ENCODE measurements around the gene CTNNBIP1.
"Not testable (repeated sequence)": the region's sequence is repeated elsewhere in the genome, so short reads cannot be mapped to it uniquely, and the experiment has no call there.

Gene CTNNBIP1, protein sequence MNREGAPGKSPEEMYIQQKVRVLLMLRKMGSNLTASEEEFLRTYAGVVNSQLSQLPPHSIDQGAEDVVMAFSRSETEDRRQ

DNA sequence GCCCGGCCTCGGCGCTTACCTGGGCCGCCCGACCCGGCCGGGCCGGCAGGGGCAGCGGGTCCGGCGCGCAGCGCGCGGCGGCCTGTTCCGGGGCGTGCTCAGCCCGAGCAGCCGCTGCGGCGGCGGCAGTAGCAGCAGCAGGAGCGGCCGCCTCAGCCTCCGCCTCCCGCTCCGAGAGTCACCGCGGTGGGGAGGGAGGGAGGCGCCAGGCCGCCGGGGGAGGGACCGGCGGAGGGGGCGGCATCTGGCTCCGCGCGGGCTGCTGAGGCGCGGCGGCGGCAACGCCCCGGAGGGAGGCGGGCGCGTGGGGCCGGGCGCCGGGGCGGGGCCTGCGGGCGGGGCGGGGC is at the start of gene CTNNBIP1:
CTNNBIP1 (minus strand) TSS at position 194 of the 347 bp plus-strand sequence. CDS start 38,205 bp downstream, outside the sequence.
- DNase-seq (ENCODE audit: low read depth in 2 of 2, low spot score in 1 of 2) = no peak

DNA sequence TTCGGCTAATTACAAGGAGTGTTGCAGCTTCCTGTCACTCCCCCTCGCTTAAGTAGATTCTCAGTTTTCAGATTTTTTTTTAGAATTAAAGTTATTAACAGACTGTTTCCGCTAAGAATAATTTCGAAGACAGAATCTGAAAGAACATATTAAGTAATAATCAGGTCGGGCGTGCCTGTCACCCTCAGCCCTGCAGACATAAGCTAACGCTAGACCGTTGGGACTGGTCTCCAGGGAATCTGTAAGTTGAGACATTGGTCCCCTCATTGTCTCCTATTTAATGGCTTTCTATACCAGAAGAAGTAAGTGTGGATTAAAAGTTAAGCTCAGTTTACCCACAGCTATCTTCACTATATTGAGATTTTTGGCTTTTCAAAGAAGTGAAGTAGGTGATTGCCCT is 47.7 kb upstream of the CTNNBIP1 start:
- DNase-seq (ENCODE audit: low read depth in 2 of 2, low spot score in 1 of 2) = no peak

DNA sequence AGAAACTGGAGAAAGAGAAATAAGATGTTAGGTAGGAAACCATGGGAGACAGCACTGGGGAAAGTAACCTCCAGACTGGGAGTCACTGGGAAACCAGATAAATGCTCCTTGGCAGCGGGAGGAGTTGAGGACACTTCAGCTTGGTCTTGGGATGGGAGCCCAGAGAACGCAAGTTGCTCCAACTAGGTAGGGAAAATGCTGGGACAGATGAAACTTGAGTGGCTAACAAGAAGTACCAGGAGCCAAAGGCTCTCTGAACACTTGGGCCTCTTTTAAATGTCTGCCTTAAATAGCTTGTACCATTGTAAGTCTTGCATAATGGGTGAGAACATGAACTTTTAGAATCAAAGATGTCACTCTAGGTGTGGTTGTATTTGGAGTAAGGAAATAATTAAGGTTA is 36.2 kb upstream of the CTNNBIP1 start:
- no peak for DNase-seq (ENCODE audit: low read depth in 2 of 2, low spot score in 1 of 2)

DNA sequence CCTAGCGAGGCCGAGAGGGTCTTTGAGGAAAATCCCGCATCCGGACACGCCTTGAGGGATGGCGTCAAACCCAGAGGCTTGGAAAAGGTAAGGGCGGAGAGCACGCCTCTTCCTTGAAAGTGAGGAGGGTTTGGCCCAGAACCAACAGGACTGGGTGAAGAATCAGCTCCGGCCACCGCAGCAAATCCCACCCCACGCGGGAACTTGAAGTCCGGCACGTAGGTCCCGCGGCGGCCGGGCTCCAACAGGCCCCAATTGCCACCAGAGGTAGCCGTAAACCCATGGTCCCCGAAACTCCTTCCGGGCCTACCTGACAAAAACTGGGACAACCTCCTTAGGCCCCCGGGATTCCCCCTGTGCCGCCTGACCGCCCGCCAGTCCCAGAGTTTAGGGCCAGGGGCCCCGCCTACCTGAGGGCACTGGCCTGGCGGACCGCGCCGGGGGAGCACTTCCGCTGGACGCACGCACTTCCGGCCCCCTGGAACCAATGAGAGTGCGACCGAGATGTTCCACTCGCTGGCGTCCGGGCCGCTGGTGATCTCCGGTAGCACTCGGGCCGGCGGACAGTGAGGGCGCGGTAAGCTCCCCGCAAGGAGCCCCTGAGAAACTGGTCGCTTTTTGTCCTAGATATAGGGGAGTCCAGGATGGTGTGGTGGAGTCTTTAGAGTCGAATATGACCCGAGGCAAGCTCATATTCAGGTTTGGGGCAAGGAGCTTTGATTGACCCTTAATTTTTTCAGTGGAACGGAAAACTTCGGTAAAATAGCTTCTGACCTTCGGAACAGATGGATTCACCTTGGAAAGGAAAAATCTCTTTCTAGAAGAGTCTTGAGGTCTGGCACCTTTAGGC is 33.1 kb upstream of the CTNNBIP1 start, which contains the start of the genes LZIC and NMNAT1:
LZIC (minus strand) TSS at position 453 of the 850 bp plus-strand sequence. CDS start 6,772 bp downstream, outside the sequence.
NMNAT1 (plus strand) TSS at position 537 of the 850 bp plus-strand sequence. CDS start 28,599 bp downstream, outside the sequence.
- peak; percentile 79 to 81 for DNase-seq (ENCODE audit: low read depth in 2 of 2, low spot score in 1 of 2)

DNA sequence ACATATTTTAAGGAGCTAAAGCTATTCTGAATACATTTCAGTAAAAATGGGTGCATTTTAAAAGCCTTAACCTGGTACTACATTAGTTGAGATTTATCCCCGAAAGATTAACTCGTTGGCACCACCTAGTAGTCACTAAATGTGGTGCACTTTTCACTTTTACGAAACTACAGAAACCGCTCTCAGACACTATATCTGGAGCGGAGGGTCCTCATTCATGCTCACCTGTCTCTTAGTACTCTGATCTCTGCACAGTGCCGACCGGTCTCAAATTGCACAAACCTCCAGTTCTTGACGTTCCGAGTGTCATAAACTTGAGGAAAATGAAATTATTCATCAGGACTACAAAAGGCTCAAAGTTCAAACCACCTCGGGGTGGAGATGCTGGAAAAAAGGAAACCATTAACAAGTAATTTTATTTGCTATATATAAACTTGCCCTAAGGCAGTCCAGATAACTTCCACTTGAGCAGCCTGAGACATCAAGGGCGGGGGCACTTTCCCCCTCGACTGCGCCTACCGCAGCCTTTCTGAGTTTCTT is 32.4 kb upstream of the CTNNBIP1 start:
- DNase-seq (ENCODE audit: low read depth in 2 of 2, low spot score in 1 of 2) = no peak

DNA sequence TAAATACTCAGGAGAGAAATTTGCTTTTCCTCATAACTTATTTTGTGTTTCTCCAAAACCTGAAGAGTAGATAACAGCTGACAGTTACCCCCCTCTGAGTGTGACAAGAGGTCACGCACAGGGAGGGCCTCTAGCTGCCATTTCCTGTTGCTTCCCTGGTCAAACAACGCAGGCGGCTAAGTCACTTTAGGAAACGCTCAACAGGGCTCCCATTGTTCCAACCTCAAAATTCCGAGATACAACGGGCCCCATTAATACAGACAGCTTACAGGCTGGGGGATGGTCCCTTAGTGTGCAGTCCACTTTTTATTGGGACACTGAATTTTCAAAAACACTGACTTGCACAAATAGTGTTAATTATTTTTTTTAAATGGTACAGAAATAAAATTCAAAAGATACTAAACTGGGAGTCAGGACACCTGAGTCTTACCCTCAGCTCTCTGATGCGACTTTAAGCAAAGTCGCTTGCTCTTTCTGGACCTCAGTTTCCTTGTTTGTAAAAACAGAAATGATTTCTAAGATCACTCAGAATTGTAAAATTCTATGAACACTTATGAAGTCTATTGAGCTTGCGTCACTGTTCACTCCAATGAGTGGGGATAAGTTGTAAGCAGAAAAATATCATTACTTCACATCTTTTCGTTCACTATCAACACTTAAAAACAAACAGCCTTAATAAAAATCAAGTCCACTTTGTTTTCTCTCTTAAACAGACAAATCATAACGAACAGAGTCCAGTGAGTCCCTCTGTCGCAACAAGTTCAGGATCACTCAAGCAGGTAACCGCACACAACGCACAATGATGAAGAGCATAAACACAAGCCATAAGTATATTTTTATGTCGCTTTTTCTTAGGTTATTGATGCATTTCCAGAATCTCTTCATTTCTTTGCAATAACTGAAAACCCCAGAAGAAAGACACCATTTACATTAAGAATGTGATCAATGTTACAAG is 19.6 kb upstream of the CTNNBIP1 start:
- DNase-seq (ENCODE audit: low read depth in 2 of 2, low spot score in 1 of 2) = no peak

DNA sequence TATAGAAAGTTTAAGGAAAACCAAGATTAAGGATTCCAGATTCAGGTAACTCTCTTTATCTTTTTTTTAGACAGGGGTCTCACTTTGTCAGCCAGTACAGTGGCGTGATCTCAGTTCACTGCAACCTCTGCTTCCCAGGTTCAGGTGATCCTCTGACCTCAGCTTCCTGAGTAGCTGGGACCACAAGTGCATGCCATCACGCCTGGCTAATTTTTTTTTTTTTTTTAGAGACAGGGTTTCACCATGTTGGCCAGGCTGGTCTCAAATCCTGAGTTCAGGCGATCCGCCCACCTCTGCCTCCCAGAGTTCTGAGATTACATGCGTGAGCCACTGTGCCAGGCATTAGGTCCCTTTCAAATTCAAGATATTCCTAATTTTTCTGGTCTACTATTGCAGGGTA is 17.2 kb upstream of the CTNNBIP1 start:
- no peak for DNase-seq (ENCODE audit: low read depth in 2 of 2, low spot score in 1 of 2)

DNA sequence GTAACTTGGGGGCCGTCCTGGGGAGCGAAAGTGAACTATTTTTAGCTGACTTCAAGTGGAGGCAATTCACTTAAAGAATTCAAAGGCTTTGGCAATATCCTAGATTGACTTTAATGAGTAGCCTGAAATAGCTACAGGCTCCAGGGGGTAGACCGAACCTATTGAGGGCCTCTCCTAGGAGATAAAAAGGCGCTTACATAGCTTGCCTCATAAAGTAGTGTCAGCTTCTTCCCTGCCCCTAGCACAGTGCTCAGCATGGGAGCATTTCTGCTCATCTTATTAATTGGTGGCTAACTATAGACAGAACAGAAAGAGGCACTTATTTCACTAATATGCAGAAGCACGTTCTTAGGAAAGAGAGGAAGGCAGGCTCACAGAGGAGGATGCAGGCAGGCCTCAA is 12.3 kb upstream of the CTNNBIP1 start:
- DNase-seq (ENCODE audit: low read depth in 2 of 2, low spot score in 1 of 2) = no peak

DNA sequence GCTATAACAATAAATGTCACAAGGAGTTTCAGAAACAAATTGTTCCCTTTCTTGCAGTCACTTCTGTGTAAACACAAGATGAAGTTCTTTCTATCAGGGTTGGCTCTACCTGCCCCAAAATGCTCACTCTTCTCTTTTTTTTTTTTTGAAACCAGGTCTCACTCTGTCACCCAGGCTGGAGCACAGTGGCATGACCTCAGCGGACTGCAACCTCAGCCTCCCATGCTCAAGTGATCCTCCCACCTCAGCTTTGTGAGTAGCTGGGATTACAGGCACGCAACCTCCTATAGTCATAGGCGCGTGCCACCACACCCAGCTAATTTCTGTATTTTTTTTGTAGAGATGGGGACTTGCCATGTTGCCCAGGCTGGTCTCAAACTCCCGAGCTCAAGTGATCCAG is 10.5 kb upstream of the CTNNBIP1 start:
- DNase-seq (ENCODE audit: low read depth in 2 of 2, low spot score in 1 of 2) = no peak

DNA sequence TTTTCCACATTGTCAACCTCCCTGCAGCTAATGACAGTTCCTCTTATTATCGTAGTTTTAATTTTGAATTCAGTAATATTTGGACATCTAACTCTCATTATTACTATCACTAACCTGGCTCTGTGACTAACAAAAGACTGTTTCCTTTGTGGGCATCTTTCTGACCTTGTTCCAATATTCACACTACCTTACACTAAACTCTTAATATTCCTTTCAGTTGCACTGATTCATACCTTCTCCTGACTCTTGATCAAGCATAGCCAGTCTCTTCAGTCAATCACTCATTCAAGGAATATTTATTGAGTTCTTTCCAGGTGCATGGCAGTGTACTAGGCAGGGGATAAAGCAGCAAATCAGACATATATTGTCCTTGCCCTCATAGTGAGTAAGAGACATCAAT is 7.8 kb upstream of the CTNNBIP1 start:
- no peak for DNase-seq (ENCODE audit: low read depth in 2 of 2, low spot score in 1 of 2)

DNA sequence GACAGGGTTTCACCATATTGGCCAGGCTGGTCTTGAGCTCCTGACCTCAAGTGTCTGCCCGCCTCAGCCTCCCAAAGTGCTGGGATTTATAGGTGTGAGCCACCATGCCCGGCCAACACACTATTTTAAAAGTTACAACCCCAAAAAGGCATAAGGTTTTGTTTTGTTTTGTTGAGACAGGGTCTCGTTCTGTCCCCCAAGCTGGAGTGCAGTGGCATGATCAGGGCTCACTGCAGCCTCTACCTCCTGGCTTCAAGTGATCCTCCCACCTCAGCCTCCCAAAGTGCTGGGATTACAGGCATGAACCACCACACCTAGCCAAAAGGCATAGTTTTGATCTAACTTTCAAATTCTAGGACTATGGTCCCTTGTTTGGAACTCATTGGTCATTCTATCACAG is 7.4 kb upstream of the CTNNBIP1 start:
- DNase-seq (ENCODE audit: low read depth in 2 of 2, low spot score in 1 of 2) = not testable (repeated sequence)

DNA sequence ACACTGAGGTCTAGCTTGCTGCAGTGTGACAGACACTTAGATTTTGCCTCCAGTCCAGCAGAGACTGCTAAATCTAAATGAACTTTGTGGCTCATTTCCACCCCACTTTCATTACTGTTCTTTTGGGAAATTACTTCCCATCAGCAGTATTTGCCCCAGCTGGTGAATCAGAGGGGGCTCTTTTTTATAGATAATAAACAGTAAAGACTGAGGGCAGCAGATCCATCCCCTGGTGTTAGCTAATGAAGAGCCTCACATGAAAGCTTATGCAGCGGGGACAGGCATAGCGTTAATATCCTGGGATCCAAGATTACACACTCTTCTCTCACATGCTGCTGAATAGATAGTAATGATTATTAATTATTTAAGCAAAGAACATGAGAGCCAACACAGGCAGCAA is 6.4 kb upstream of the CTNNBIP1 start:
- DNase-seq (ENCODE audit: low read depth in 2 of 2, low spot score in 1 of 2) = no peak

DNA sequence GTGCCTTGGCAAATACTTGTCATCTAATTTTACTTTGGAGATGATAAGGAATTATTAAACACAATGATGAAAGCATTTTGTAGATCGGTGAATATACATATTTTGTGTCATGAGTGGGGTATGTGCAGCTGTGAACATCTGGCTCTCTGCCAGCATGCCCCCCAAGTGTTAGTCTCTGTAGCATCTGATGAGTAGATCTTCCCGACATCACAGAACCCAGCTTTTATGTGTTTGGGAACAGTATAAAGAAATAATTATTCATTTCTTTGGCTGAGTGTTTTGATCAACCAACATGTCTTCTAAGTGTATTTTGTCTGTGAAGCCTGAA is 4.5 kb upstream of the CTNNBIP1 start:
- DNase-seq (ENCODE audit: low read depth in 2 of 2, low spot score in 1 of 2) = no peak

DNA sequence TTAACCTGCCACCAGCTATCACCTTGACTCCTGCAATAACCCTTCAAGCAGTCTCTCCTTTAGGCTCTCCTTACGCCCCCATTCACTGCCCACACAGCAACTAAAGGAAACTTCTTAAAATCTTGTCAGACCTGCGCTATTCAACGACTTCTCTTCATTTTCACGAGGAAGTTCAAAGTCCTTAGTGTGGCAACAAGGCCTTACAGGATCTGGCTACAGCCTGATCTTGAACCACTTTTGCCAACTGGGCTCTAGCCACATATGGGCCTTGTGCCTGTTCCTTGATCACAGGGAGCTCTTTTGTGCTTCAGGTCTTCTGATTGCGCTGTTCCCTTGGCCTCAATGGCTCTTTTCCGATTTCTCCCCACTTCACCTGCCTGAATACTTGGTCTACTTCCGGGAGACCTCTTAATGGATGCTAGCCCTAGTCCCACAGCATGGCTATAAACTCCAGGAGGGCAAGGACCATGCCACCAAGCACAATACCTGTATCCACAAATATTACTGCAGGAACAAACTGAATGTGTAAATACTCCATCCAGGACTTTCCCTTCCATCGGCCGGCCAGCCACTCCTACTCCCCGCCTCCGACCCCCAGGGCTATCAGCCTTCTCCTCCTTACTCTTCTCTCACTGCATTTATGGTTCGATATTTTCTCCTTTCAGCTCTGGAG is 2.3 kb upstream of the CTNNBIP1 start:
- DNase-seq (ENCODE audit: low read depth in 2 of 2, low spot score in 1 of 2) = no peak

DNA sequence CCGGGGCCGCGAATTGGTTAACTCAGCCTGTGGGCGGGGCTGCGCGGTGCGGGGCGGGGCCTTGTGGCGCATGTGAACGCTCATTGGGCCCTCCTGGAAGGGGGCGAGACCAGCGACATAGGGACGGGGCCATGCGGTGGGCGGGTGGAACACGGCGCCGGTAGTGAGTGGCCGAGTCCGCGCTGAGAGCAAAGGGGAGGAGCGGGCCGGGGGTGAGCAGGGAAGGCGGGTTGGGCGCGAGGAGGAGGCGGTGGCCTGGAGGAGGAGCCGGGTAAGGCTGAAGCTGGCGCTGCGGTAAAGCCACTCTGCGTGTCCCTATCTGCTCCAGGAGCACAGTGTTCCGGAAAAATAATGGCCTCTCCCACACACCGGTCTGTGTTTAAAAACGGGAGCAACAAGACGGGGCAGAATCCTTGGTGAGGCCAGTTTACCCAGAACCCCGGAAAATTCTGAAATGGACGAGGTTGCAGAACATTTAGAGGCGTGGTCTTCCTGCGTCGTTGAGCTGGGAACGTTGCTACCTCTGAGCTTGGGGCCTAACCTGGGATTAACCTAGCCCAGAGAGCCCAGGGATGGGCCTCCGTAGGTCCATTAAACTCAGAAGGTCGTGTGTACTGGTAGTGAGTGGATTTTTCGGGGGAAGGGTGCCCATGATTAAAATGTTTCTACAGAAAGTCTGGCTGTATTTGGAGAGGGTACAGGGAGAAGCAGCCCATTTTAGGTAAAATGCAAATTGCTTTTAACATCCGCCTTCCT is 532 bp upstream of the CTNNBIP1 start:
- peak; percentile 100 for DNase-seq (ENCODE audit: low read depth in 2 of 2, low spot score in 1 of 2)

DNA sequence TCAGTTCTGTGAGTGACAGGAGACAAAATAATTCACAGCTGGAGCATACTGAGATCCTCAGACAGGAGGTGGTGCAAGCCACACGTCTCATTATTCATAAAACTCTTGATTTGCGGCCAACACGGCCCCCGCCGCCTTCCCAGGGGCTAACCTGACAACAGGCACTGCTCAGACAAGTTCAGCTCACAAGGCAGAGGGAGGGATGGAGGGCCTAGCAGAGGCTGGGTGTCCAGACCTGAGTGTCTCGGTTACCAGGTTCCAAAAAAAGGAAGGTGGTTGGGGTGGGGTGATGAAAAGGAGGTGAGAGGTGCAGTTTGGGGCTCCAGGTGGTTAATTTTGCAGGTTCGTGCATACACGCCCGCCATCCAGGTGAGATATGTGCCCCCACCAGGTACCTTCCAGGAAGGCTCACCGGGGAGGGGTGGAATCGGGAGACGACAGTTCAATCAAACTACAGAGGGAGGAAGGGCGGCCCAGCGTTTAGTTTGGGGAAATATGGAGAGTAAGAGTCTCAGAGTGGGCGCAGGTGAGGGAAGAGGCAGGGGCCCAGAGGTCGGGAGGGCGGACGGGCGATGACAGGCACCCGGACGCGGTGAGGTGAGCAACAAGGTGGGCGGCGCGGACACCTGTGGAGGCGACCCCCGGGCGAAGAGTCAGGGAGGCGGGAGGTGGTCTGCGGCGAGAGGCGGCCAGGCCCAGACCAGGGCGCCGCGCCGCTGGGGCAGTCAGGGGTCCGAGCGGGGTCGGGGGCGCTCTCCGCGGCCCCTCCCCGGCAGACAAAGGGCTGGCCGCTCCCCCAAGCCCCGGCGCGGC is 629 bp downstream of the CTNNBIP1 start:
- DNase-seq (ENCODE audit: low read depth in 2 of 2, low spot score in 1 of 2) = peak; percentile 0 to 9

DNA sequence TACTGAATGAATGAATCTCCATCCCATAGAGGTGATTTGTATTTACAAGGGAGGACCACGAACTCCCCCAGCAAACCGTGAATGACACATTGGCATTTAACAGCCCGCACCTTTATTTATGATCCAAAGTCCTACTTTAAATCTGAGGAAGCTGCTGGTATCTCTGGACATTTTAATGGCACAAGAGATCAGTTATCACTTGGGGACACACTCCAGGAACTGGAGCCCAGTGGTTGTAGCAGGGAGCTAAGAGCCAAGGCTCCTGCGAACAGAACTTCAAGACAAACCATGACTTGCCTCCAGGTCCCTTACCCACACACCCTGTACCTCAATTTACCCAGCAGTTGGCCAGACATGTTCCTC is 1.2 kb downstream of the CTNNBIP1 start:
- DNase-seq (ENCODE audit: low read depth in 2 of 2, low spot score in 1 of 2) = no peak

DNA sequence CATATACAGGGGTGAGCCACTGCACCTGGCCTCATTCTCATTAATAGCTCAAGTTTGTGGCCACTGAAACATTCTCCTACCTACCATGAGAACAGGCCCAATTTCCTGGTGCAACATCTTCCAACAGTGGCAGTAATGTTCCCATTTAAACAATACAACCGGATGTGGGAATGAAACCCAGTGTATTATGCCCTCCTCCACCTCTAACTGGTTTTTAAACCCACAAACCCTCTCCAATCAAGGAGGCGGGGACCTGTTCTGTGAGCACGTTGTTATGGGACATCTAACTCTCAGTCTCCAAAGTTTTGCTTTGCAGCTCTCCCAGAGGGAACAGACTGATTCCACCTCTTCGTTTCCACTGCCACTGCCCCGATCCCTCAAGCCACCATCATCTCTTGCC is 2.6 kb downstream of the CTNNBIP1 start:
- no peak for DNase-seq (ENCODE audit: low read depth in 2 of 2, low spot score in 1 of 2)

DNA sequence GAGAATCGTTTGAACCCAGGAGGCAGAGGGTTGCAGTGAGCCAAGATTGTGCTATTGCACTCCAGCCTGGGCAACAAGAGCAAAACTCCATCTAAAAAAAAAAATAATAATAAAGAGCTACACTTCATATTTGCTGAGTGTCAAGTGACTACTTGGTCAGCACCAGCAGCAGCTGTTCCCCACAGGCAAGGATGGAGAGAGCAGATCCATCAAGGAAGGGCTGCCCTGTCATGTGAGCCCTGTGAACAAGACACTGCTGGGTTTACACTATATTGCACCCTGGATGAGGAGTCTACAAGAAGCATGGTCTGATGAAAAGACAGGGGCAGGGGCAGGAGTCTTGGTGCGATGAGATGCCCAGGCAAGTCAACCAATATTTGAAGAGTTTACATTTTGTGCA is 3.6 kb downstream of the CTNNBIP1 start:
- DNase-seq (ENCODE audit: low read depth in 2 of 2, low spot score in 1 of 2) = no peak

Measured in stimulated activated CD8-positive, alpha-beta memory T cell treated with anti-CD3 and anti-CD28 coated beads, Interleukin-4, amount 100 ng/mL, for 1 hour (primary cell).